ENCODE results near the gene USF2. TPM values are rescaled to one million over a fixed set of nuclear protein-coding genes. Genes with fewer than 3 reads are reported as not detected.

USF2 gene
- total RNA-seq, 1 experiment from 2014 or later, result 123 TPM

DNA sequence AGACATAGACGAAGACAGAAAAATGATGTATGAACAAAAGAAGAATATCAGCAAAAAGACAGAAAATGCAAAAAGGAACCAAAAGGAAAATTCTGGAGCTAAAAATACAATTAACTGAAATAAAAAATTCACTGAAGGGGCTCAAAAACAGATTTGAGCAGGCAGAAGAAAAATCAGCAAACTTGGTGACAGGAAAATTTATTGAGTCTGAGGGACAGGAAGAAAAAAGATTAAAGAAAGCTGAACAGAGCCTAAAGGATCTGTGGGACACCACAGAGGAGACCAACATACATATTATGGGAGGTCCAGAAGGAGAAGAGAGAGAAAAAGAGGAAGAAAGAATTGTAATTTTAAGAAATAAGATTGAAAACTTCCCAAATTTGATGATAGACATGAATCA is 27.3 kb upstream of the USF2 start:
- Histone ChIP-seq H4K5ac (ENCODE audit: insufficient read length, low read depth, low read length) (no peak overlapping the region), H3K9ac (ENCODE audit: extremely low read depth, insufficient read length, low read length) (no peak overlapping the region), H3K14ac (ENCODE audit: insufficient read depth, low read length) (no peak overlapping the region), H2BK20ac (ENCODE audit: low read depth, low read length, poor library complexity, severe bottlenecking) (no peak overlapping the region), H3K56ac (ENCODE audit: insufficient read length, low read depth, low read length) (no peak overlapping the region), H3K4me2 (ENCODE audit: insufficient read depth, insufficient read length, low read length) (no peak overlapping the region), H3K79me2 (ENCODE audit: insufficient read depth, low read length) (no peaks in the 10 kb centered on the region), H2BK15ac (ENCODE audit: low read depth, low read length) (no peak overlapping the region), H3K23ac (ENCODE audit: insufficient read length, low read depth, low read length) (no peak overlapping the region), H2AK5ac (ENCODE audit: insufficient read length, low read length) (no peak overlapping the region), H3T11ph (ENCODE audit: low read length) (no peak overlapping the region), H3K27me3 (ENCODE audit: insufficient read depth, low read length) (no peaks in the 10 kb centered on the region), H3K27ac (ENCODE audit: insufficient read length, low read depth, low read length) (no peak overlapping the region), H4K8ac (replicated peaks; ENCODE audit: insufficient read length, low read depth, low read length) (no peak overlapping the region), H2AFZ (ENCODE audit: low read length) (no peak overlapping the region), H3K23me2 (ENCODE audit: insufficient read length, low read depth, low read length, poor library complexity, severe bottlenecking) (no peaks in the 10 kb centered on the region), H2BK120ac (ENCODE audit: low read depth, low read length, poor library complexity, severe bottlenecking) (no peak overlapping the region), H2BK5ac (ENCODE audit: insufficient read length, low read length) (no peak overlapping the region), H3K4ac (ENCODE audit: low read depth, low read length) (no peak overlapping the region), H3K9me3 (ENCODE audit: control insufficient read depth, low read depth, low read length) (no peaks in the 10 kb centered on the region), H4K91ac (ENCODE audit: insufficient read length, low read depth, low read length) (no peak overlapping the region), H3K79me1 (ENCODE audit: insufficient read depth, low read depth, low read length, poor library complexity, severe bottlenecking) (no peaks in the 10 kb centered on the region), H2BK12ac (ENCODE audit: insufficient read length, low read depth, low read length) (no peak overlapping the region), H4K20me1 (ENCODE audit: control insufficient read depth, insufficient read depth, insufficient read length) (no peaks in the 10 kb centered on the region), H3K4me1 (ENCODE audit: insufficient read depth, low read length) (no peaks in the 10 kb centered on the region), H3K18ac (ENCODE audit: insufficient read length, low read depth, low read length) (no peak overlapping the region)
- 0 out of 4 replicates have a peak, but pooled peaks cover 0 to 2% of the 10 kb centered on the region in 2 experiments for H3K4me1 Mint-ChIP-seq
- TF ChIP-seq, protein P1, sequence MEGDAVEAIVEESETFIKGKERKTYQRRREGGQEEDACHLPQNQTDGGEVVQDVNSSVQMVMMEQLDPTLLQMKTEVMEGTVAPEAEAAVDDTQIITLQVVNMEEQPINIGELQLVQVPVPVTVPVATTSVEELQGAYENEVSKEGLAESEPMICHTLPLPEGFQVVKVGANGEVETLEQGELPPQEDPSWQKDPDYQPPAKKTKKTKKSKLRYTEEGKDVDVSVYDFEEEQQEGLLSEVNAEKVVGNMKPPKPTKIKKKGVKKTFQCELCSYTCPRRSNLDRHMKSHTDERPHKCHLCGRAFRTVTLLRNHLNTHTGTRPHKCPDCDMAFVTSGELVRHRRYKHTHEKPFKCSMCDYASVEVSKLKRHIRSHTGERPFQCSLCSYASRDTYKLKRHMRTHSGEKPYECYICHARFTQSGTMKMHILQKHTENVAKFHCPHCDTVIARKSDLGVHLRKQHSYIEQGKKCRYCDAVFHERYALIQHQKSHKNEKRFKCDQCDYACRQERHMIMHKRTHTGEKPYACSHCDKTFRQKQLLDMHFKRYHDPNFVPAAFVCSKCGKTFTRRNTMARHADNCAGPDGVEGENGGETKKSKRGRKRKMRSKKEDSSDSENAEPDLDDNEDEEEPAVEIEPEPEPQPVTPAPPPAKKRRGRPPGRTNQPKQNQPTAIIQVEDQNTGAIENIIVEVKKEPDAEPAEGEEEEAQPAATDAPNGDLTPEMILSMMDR (conservative IDR thresholded peaks at IDR 0.05), result no peak
- H3K9me3 Mint-ChIP-seq, result peaks cover 26 to 32% of the 10 kb centered on the region in 2 experiments
- H3K4me3 Mint-ChIP-seq, result no peak overlapping the region
- DNase-seq, result no peak
- no peak overlapping the region for H3K27ac Mint-ChIP-seq
- no CpG with 5 or more reads among the region's 1 CpG for WGBS (ENCODE audit: extremely low coverage, insufficient read length, low lambda C conversion rate)
- peaks cover 4 to 19% (median 7%) of the 10 kb centered on the region in 3 experiments; a peak in 6 of 7 replicates for H3K36me3 Mint-ChIP-seq (ENCODE audit: insufficient read depth in 1 of 3, low read depth in 3 of 3)
- peaks cover 15% of the 10 kb centered on the region for H3K27me3 Mint-ChIP-seq (ENCODE audit: low read depth)
